GM19023 (cell line): ENCODE measurements around the gene TMEM185B.
"Not testable (repeated sequence)": the region's sequence is repeated elsewhere in the genome, so short reads cannot be mapped to it uniquely, and the experiment has no call there.

Experiments
- ATAC-seq: cut with Tn5 transposase; IDR thresholded peaks from one replicate; pipeline ENCODE4 v1.9.1; 2021; ENCODE audit warnings: mild to moderate bottlenecking, moderate library complexity; ENCODE audit not compliant: unreplicated experiment

The TMEM185B gene

DNA sequence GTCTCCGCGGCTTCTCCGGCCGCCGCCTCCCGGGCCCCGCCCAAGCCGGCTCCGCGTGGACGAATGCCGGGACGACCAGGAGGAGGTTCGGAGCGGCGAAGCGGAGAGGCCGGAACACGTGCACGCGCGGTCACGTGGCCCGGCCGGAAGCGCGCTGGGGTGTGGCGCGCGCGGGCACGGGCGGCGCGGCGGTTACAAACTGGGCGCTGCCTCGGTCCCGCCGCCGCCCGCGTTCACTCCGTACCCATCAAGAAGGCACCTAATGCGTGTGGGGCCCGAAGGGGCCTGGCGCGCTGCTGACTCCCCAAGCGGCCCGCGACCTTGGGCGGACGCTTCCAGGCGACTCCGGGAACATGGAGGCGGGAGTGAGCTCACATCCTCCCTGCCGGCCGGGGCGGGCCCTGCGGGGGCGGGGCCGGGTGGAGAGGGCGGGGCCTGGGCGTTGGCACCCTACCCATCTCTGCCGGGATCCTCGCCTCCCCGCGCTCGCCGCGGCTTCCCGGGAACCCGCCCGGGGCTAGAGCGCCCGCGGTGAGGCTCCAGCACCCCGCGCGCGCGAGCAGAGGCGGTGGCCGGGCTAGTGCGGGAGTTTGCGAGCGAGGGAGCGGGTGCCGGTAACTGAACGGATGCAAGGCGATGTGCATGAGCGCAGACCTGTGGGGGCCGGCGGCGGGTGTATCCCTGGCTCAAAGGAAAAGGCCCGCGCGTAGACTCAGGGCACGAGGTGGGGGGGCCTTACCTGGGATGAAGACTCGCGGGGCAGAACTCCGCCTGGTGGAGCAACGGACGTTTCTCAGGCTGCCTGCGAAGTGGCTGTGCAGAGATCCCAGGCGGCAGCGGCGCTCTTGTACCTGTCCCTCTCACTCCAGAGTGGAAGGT, at the start of gene TMEM185B:
TMEM185B (minus strand) TSS at position 367 of the 879 bp plus-strand sequence. CDS start 424 bp downstream, outside the sequence.
- peak; percentile 90 for ATAC-seq

DNA sequence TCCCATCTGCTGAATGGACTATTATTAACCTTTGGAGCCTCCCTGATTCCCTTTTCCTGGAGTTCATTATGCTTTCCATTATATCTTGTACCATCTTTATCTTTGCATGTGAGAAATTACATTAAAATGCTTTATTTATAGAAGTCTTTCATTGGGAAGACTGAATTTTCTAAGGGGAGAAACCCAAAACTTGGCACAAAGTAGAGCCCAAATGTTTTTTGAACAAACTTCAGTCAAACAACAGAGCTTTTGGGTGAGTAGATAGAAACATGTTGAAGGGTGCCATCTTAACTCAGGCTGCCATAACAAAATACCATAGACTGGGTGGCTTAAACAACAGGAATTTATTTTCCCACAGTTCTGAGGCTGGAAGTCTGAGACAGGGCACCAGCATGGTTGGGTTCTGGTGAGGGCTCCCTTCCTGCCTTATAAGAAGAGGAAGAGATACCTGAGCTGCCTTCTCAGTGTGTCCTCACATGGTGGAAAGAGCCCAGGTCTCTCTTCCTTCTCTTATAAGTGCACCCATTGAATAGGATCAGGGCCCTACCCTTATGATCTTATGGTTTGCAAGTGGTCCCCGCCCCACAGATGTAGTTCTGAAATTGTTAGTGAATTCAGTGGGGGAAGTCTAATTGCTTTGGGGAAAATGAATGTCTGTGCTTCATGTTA, 48.6 kb upstream of the TMEM185B start:
- no peak for ATAC-seq

DNA sequence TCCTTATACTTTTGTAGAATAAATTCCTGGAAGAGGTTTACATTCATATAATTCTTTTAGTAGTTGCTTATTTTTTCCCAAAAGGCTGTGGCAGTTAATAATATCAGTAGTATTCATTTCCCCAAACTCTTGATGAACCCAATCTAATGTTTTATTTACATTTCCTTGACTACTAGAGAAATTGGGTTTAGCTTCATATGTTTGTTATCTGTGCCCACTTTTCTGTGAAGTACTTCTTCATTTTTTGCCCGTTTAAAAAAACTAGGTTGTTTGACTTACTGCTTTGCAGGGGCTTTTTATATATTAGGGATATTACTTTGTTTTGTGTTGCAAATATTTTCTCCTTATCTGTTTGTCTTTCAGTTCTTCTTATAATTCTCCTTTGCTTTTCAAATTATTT, 46.6 kb upstream of the TMEM185B start:
- ATAC-seq, result no peak

DNA sequence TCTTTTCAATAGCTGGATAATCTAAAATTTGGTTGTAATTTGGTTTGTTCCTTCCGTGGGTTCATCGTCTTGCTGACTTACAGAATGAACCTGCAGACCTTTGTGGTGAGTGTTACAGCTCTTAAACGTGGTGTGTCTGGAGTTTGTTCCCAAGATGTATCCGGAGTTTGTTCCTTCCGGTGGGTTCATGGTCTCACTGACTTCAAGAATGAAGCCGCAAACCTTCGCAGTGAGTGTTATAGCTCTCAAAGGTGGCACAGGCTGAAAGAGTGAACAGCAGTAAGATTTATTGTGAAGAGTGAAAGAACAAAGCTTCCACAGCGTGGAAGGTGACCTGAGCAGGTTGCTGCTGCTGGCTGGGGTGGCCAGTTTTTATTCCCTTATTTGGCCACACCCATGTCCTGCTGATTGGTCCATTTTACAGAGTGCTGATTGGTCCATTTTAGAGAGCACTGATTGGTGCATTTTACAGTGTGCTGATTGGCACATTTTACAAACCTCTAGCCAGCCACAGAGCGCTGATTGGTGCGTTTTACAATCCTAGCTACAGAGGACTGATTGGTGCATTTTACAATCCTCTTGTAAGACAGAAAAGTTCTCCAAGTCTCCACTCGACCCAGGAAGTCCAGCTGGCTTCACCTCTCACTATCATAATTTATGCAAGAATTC, 46.0 kb upstream of the TMEM185B start:
- no peak for ATAC-seq

DNA sequence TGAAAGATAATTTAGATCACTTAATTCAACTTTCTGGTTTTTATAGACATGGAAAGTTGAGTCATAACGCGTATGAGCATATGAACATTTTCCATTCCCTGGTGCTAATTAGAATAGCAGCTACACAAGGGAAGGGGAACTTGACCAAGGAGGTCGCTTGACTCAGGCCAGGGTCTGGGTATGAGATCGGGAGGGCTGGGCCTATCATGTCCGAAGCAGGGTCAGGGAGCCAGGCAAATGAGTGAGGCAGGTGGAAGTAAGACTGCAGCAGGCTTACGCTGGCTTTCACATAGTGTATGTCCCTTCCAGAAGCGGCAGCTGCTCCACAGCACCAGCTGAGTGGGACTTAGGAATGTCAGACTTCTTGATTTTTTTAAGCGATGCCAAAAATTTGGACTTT, 44.1 kb upstream of the TMEM185B start:
- ATAC-seq, result no peak

DNA sequence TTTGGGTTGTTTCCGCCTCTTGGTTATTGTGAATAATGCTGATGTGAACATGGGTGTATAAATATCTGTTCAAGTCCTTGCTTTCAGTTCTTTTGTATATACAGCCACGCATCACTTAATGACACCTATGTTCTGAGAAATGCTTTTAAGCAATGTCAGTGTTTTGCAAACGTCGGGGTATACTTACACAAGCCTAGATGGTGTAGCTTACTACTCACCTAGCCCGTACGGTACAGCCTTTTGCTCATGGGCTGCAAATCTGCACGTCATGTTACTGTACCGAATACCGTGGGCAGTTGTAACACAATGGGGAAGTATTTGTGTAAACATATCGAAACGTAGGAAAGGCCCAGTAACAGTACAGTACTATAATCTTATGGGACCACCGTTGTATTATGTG, 41.8 kb upstream of the TMEM185B start:
- ATAC-seq, result no peak

DNA sequence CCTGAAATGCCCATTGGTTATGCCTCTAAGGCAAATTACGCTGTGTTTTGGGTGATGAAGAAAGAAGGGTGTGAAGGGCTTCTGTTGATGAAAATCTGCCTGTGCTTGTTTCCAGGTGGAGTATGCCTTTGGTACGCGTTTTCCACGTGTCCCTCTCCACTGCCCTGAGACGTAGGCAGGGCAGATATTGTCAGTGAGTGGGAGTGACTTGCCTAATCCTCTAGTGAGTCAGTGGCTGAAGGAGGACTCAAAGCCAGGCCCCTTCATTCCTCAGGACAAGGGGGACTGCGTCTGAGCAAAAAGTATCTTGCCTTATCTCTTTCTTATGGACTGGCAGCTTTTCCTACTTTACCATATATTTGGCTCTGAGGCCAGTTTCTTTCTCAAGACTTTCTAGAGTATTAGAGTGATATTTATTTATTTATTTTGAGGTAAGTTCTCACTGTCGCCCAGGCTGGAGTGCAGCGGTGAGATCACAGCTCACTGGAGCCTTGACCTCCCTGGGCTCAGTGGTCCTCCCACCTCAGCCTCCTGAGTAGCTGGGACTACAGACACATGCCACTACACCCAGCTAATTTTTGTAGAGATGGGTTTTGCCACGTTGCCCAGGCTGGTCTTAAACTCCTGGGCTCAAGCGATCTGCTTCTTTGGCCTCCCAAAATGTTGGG, 39.7 kb upstream of the TMEM185B start:
- ATAC-seq, result no peak

DNA sequence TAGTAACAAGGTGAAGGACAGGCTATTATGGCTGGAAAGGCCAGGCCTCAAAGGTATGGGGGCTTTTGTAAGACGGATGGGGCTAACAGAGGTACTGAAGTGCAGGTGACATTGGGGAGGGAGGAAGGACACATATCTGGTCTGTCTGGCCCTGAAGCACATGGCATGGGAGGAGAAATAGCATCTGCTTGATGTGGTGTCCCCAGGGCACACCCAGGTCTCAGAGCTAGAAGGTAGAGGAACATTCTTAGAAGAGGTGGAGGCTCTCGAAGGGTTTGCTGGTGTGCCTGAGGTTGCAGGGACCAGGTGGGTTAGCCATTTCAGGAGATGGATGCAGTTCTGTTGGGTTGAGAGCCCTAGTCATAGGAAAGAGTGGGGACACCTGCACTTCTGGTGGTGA, 39.0 kb upstream of the TMEM185B start:
- ATAC-seq, result no peak

DNA sequence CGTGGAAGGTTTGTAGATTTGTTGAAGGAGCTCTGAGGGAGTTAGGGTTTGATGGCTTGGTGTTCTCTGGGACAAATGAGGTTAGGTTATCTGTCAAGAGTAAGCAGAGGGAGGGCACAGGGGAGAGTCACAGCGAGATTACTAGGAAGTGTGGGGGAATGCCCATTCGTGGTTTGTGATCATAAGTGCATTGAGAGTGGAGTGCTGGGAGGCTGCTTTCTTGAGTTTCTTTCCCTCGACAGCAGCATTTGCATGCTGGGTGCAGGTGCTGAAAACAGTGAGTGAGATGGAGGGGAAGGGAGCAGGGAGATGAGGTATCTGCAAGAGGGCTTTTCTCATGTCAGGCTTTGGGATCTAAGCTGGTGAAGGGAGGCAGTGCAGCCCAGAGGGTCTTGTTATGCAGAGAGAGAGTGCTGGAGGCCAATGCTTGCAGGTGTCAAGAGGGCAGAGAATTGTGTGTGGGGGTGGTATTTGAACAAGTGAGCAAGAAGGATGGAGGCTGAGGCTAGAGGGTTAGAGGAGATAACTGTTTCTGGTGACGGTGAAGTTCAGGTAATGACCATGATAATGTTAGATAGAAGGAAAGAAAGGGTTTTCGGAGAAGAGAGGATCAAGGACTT, 38.3 kb upstream of the TMEM185B start:
- ATAC-seq, result peak; percentile 83

DNA sequence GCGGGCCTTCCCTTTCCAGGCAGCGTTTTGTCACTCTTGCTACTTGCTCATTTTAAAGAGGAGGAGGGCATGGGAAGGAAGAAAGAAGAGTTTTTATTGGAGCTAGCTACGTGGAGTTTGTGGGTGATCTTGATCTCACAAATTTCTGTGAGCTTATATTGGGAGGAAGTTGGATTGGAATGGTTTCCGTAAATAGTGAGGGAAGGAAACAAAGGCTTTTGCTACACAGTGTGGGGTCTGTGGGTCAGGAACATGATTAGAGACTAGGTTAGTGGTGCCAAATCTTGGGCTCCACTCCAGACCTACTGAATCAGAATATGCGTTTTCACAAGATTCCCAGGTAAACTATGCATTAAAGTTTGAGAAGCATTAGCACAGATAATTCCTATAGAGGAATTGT, 37.5 kb upstream of the TMEM185B start:
- ATAC-seq, result no peak

DNA sequence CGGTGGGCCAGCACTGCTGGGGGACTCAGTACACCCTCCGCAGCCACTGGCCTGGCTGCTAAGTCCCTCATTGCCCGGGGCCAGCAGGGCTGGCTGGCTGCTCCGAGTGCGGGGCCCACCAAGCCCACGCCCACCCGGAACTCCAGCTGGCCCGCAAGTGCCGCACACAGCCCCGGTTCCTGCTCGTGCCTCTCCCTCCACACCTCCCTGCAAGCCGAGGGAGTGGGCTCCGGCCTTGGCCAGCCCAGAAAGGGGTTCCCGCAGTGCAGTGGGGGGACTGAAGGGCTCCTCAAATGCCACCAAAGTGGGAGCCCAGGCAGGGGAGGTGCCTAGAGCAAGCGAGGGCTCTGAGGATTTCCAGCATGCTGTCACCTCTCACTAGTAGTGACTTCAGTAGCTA, 36.7 kb upstream of the TMEM185B start:
- not testable (repeated sequence) for ATAC-seq

DNA sequence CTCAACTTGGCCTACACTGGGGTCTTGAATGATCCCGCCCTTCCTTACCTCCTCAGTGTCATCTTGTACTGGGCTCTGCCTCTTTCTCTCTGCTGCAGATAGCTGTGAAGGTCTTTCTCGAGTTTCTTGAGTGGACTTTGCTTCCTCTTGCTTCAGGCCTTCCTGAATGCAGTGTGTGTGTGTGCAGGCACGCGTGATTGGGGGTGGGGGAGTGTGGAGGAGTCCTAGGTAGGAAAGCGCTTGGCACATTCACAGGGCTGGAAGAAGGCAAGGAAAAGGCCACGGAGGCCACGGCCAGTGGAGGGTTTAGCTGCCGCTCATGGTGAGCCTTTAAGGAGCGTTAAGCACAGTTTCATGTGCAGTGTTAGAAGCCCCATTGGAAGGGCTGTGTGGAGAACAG, 35.0 kb upstream of the TMEM185B start:
- ATAC-seq, result no peak

DNA sequence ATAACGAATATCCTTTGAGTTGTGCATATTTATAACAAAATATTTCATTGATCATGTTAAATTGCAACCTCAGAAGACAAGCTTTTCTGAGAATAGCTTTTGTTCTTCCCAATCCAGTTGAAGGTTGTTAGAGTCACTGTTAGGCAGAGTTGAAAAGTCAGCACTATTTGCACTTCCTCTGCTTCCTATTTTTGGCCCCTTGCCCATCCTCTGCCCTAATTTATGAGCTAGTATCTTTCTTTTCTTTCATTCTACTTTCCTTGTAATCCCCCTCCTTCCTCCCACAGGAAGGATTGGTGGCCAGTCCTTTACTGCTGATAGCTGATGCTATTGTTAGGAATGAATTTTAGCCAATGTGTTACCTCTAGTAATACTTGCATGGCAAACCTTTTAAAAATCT, 34.3 kb upstream of the TMEM185B start:
- no peak for ATAC-seq

DNA sequence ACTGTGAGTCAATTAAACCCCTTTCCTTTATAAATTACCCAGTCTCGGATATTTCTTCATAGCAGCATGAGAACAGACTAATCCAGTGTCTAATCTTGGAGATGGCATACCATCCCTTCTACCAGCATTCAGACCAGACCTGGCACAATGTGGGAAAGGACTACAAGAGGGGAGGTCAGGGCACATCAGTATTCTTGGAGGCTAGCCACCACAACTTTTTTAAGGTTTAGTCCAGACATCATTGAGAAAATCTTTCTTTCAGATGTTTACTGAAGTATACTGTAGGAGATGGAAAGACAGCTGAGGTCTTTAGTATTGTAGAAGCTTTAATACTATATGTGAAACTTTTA, 33.4 kb upstream of the TMEM185B start:
- no peak for ATAC-seq

DNA sequence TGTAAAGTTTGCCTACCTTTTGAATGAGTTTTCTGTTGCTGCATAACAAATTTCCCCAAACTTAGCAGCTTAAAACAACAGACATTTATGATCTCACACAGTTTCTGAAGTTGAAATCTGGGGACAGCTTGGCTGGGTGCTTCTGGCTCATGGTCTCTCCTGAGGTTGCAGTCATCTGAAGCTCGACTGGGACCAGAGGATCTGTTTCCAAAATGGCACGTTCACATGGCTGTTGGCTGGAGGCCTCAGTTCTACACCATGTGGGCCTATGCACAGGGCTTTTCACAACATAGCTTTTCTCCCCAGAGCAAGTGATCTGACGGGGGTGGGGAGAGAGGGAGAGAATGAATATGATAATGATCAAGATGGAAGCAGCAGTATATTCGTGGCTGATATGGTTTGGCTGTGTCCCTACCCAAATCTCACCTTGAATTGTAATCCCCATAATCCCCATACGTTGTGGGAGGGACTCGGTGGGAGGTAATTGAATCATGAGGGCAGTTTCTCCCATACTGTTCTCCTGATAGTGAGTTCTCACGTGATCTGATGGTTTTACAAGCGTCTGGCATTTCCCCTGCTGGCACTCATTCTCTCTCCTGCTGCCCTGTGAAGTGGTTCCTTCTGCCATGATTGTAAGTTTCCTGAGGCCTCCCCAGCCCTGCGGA, 32.9 kb upstream of the TMEM185B start:
- ATAC-seq, result no peak

DNA sequence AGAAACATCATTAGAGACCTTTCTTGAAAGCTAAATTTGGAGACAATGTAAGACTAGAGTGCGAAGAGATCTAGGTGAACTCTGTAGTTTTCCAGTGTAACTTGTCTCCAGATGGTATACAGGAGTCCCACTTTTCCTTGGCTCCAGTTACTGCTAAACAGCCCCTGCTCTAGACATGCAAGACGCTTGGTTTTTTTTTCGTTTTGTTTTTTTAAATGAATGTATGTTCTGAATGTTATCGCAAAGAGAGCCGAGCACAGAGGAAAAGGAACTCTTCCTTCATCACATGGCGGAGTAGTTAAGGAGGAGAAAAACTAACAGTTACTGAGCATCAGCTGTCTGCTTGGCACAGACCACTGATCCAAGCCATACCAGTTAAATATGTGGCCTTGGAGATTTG, 31.9 kb upstream of the TMEM185B start:
- ATAC-seq, result no peak

DNA sequence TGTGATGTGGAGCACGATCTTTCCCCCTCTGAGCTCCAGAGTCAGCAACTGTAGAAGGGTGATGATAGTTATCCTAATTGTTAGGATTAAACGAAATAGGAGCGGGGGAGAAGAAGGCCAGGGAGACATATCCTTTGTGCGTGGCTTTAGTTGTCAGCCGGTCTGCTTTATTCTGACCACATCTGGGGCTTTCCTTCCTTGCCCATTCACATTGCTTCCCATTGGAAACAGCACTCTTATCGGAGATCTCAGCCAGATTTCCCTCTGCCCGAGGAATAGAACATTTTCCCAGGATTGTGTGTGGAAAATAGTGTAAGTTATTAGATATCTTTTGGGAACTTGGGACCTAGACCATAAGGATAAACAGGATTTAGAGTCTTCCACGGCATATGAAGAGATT, 31.0 kb upstream of the TMEM185B start:
- no peak for ATAC-seq

DNA sequence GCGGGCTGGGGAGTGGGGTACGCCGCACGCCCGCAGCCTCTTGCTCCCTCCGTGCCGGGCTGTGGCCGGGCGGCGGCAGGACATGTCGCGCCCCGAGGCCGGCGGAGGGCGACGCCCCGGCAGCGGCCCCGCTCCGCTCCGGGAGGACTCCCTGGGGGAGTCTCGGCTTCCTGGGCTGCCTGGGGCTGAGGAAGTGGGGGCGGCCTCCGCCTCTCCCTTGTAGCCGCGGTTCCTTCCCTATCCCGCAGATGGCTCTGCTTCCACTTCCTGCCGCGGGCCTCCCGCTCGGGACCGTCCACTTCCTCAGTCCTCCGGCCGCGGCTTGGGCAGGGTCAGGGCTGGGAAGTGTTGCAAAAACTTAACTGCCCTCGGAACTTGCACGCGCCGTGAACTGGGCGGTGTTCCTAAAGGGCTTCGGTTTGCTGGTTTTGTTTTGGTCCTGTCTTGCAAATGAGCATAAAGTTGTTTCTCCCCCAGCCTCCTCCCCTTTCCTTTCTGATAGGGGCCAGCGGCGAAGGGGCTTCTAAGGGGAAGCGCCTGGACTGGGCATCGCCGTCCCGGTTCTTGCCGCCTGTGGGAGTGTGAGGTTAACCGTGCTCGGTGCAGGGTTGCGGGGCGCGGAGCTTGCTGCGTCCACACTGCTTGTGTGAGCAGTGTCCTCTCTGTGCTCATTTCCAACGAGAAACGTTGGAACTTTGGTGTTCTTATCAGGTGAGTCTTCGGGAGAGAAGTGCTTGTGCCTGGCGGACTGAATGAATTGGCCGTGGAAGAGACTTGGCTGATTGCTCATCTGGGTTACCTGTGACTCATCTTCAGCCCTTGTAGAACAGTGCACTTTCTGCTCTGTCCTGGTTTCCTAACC, 30.1 kb upstream of the TMEM185B start:
- ATAC-seq, result peak; percentile 31

DNA sequence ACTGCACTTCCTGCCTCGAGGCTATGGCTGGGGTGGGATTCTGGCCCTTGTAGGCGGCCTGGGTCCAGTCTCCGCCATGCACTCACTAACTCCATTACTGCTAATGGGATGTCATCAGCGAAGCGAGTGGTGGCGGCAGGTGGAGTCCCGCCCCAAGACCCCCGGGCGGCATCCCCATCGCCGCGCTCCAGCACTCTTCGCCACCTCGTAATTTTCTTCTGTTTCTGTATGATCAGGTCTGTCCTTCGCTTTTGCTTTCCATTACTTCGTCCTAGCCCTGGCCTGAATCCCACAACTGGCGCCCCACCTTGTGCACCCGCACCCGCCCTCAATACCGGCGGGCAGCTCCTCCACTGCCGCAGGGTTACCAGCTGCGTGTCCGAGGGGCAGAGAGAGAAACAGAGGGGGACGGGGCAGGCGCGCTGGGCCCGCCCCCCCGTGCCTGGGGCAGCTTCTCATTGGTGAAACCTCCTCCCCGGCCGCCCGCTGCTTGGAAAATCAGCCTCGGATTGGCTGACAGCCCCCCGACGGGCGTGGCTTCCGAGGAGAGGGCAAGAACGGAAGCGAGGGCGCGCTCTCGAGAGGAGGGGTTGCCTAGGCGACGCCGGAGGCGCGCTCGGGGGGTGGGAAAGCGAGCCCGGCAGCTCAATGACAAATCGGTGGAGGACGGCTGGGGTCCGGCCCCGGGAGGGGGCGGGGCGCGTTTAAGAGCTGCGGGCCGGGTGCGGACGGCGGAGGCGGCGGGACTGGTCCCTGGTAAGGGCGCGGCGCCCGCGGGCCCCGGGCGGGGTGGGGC, 29.2 kb upstream of the TMEM185B start, which contains the start of gene RALB:
RALB (plus strand) TSS at position 628 of the 796 bp plus-strand sequence. CDS start 25,813 bp downstream, outside the sequence.
- peak; percentile 96 for ATAC-seq
